Measurements from ENCODE around the gene PLXNA4. TPM values are rescaled to one million over a fixed set of nuclear protein-coding genes. Genes with fewer than 3 reads are reported as not detected.

PLXNA4 gene
- total and polyA plus RNA-seq, 7 experiments from 2014 or later, result 0.05 to 31.6 (median 1.1) TPM

GRCh38 chr7:132148876-132149275 is 427.4 kb downstream of the PLXNA4 start:
- ChIA-PET CTCF (no interaction called here), POLR2A (no interaction called here)
- DNase-seq (no peak), ATAC-seq (no peak)
- Mint-ChIP-seq H3K4me3 (no peak overlapping the region), H3K27ac (no peak overlapping the region), H3K27me3 (peaks cover 0 to 38% (median 8%) of the 10 kb centered on the region in 5 donors), H3K36me3 (peaks cover 0 to 1% (median 0%) of the 10 kb centered on the region in 5 donors), H3K9me3 (peaks cover 0 to 3% (median 0%) of the 10 kb centered on the region in 11 donors), H3K4me1 (no peaks in the 10 kb centered on the region)
- Histone ChIP-seq H3K4me3 (ENCODE audit: low read length) (no peak overlapping the region), H3K4me1 (ENCODE audit: control insufficient read depth in 2 of 2, insufficient read depth in 2 of 2, low read length in 2 of 2) (no peaks in the 10 kb centered on the region), H3K9me3 (ENCODE audit: control insufficient read depth in 2 of 3, low read length in 3 of 3) (no peaks in the 10 kb centered on the region), H3K27me3 (ENCODE audit: control insufficient read depth in 2 of 2, insufficient read depth in 2 of 2, low read length in 2 of 2) (no peaks in the 10 kb centered on the region), H3K27ac (ENCODE audit: low read depth, low read length) (no peak overlapping the region), H3K36me3 (ENCODE audit: control insufficient read depth in 2 of 3, insufficient read depth in 3 of 3, low read length in 3 of 3) (no peaks in the 10 kb centered on the region)
- intact Hi-C loops (cut with micrococcal nuclease), result no loop called here

- Mint-ChIP-seq H3K27ac (no peak overlapping the region), H3K27me3 (peaks cover 0 to 23% (median 8%) of the 10 kb centered on the region in 5 donors), H3K4me1 (no peaks in the 10 kb centered on the region), H3K36me3 (peaks cover 0 to 1% (median 0%) of the 10 kb centered on the region in 5 donors), H3K4me3 (no peak overlapping the region), H3K9me3 (peaks cover 0 to 2% (median 0%) of the 10 kb centered on the region in 11 donors)
- CTCF ChIA-PET, result no interaction called here
- Histone ChIP-seq H3K9me3 (ENCODE audit: control insufficient read depth in 2 of 3, low read length in 3 of 3) (no peaks in the 10 kb centered on the region), H3K4me3 (ENCODE audit: low read length) (no peak overlapping the region), H3K27me3 (ENCODE audit: control insufficient read depth in 2 of 2, insufficient read depth in 2 of 2, low read length in 2 of 2) (no peaks in the 10 kb centered on the region), H3K27ac (ENCODE audit: low read depth, low read length) (no peak overlapping the region), H3K36me3 (ENCODE audit: control insufficient read depth in 2 of 3, insufficient read depth in 3 of 3, low read length in 3 of 3) (no peaks in the 10 kb centered on the region), H3K4me1 (ENCODE audit: control insufficient read depth in 2 of 2, insufficient read depth in 2 of 2, low read length in 2 of 2) (no peaks in the 10 kb centered on the region)
- ATAC-seq (no peak), DNase-seq (no peak)
- POLR2A ChIA-PET, result no interaction called here
- intact Hi-C loops (cut with micrococcal nuclease), result no loop called here
Measured at GRCh38 chr7:132145466-132145865, 430.8 kb downstream of the PLXNA4 start.

- Mint-ChIP-seq H3K27ac (no peak overlapping the region), H3K4me3 (no peak overlapping the region), H3K4me1 (no peaks in the 10 kb centered on the region), H3K27me3 (peaks cover 0 to 19% (median 5%) of the 10 kb centered on the region in 5 donors), H3K36me3 (peaks cover 0 to 1% (median 0%) of the 10 kb centered on the region in 5 donors), H3K9me3 (peaks cover 0 to 2% (median 0%) of the 10 kb centered on the region in 11 donors)
- no peaks in the 10 kb centered on the region for H3K4me1 ChIP-seq (ENCODE audit: control insufficient read depth in 2 of 2, insufficient read depth in 2 of 2, low read length in 2 of 2)
- DNase-seq (no peak), ATAC-seq (no peak)
- H3K9me3 ChIP-seq (ENCODE audit: control insufficient read depth in 2 of 3, low read length in 3 of 3), result no peaks in the 10 kb centered on the region
- H3K4me3 ChIP-seq (ENCODE audit: low read length), result no peak overlapping the region
- POLR2A ChIA-PET, result no interaction called here
- CTCF ChIA-PET, result no interaction called here
- H3K27me3 ChIP-seq (ENCODE audit: control insufficient read depth in 2 of 2, insufficient read depth in 2 of 2, low read length in 2 of 2), result no peaks in the 10 kb centered on the region
- H3K36me3 ChIP-seq (ENCODE audit: control insufficient read depth in 2 of 3, insufficient read depth in 3 of 3, low read length in 3 of 3), result no peaks in the 10 kb centered on the region
- intact Hi-C loops (cut with micrococcal nuclease), result no loop called here
- no peak overlapping the region for H3K27ac ChIP-seq (ENCODE audit: low read depth, low read length)
Measured at GRCh38 chr7:132145063-132145462, 431.2 kb downstream of the PLXNA4 start.

GRCh38 chr7:132142006-132142405 is 434.3 kb downstream of the PLXNA4 start:
- no peaks in the 10 kb centered on the region for H3K36me3 ChIP-seq (ENCODE audit: control insufficient read depth in 2 of 3, insufficient read depth in 3 of 3, low read length in 3 of 3)
- H3K4me3 Mint-ChIP-seq, result no peak overlapping the region
- H3K4me1 ChIP-seq (ENCODE audit: control insufficient read depth in 2 of 2, insufficient read depth in 2 of 2, low read length in 2 of 2), result no peaks in the 10 kb centered on the region
- H3K4me3 ChIP-seq (ENCODE audit: low read length), result no peak overlapping the region
- intact Hi-C loops (cut with micrococcal nuclease), result no loop called here
- no peaks in the 10 kb centered on the region for H3K27me3 ChIP-seq (ENCODE audit: control insufficient read depth in 2 of 2, insufficient read depth in 2 of 2, low read length in 2 of 2)
- DNase-seq (no peak), ATAC-seq (no peak)
- no peaks in the 10 kb centered on the region for H3K9me3 ChIP-seq (ENCODE audit: control insufficient read depth in 2 of 3, low read length in 3 of 3)
- peaks cover 0 to 1% (median 0%) of the 10 kb centered on the region in 5 donors for H3K36me3 Mint-ChIP-seq
- ChIA-PET CTCF (no interaction called here), POLR2A (no interaction called here)
- peaks cover 0 to 14% (median 0%) of the 10 kb centered on the region in 5 donors for H3K27me3 Mint-ChIP-seq
- no peak overlapping the region for H3K27ac ChIP-seq (ENCODE audit: low read depth, low read length)
- H3K27ac Mint-ChIP-seq, result no peak overlapping the region
- peaks cover 0 to 1% (median 0%) of the 10 kb centered on the region in 11 donors for H3K9me3 Mint-ChIP-seq
- no peaks in the 10 kb centered on the region for H3K4me1 Mint-ChIP-seq

- intact Hi-C loops (cut with micrococcal nuclease), result no loop called here
- Mint-ChIP-seq H3K9me3 (peaks cover 0 to 1% (median 0%) of the 10 kb centered on the region in 11 donors), H3K4me1 (no peaks in the 10 kb centered on the region), H3K27ac (no peak overlapping the region), H3K27me3 (peaks cover 0 to 14% (median 0%) of the 10 kb centered on the region in 5 donors), H3K36me3 (peaks cover 0 to 1% (median 0%) of the 10 kb centered on the region in 5 donors), H3K4me3 (no peak overlapping the region)
- no peaks in the 10 kb centered on the region for H3K4me1 ChIP-seq (ENCODE audit: control insufficient read depth in 2 of 2, insufficient read depth in 2 of 2, low read length in 2 of 2)
- H3K36me3 ChIP-seq (ENCODE audit: control insufficient read depth in 2 of 3, insufficient read depth in 3 of 3, low read length in 3 of 3), result no peaks in the 10 kb centered on the region
- DNase-seq (no peak), ATAC-seq (no peak)
- ChIA-PET CTCF (no interaction called here), POLR2A (no interaction called here)
- no peaks in the 10 kb centered on the region for H3K27me3 ChIP-seq (ENCODE audit: control insufficient read depth in 2 of 2, insufficient read depth in 2 of 2, low read length in 2 of 2)
- H3K9me3 ChIP-seq (ENCODE audit: control insufficient read depth in 2 of 3, low read length in 3 of 3), result no peaks in the 10 kb centered on the region
- no peak overlapping the region for H3K27ac ChIP-seq (ENCODE audit: low read depth, low read length)
- no peak overlapping the region for H3K4me3 ChIP-seq (ENCODE audit: low read length)
Measured at GRCh38 chr7:132141109-132141508, 435.2 kb downstream of the PLXNA4 start.

GRCh38 chr7:132140341-132140740 is 435.9 kb downstream of the PLXNA4 start:
- no peaks in the 10 kb centered on the region for H3K27me3 ChIP-seq (ENCODE audit: control insufficient read depth in 2 of 2, insufficient read depth in 2 of 2, low read length in 2 of 2)
- H3K27ac ChIP-seq (ENCODE audit: low read depth, low read length), result no peak overlapping the region
- H3K27me3 Mint-ChIP-seq, result peaks cover 0 to 14% (median 0%) of the 10 kb centered on the region in 5 donors
- H3K4me3 Mint-ChIP-seq, result no peak overlapping the region
- H3K27ac Mint-ChIP-seq, result no peak overlapping the region
- H3K4me3 ChIP-seq (ENCODE audit: low read length), result no peak overlapping the region
- intact Hi-C loops (cut with micrococcal nuclease), result no loop called here
- H3K36me3 Mint-ChIP-seq, result peaks cover 0 to 1% (median 0%) of the 10 kb centered on the region in 5 donors
- ChIA-PET POLR2A (no interaction called here), CTCF (no interaction called here)
- ATAC-seq (no peak), DNase-seq (no peak)
- H3K4me1 ChIP-seq (ENCODE audit: control insufficient read depth in 2 of 2, insufficient read depth in 2 of 2, low read length in 2 of 2), result no peaks in the 10 kb centered on the region
- no peaks in the 10 kb centered on the region for H3K9me3 ChIP-seq (ENCODE audit: control insufficient read depth in 2 of 3, low read length in 3 of 3)
- peaks cover 0 to 1% (median 0%) of the 10 kb centered on the region in 11 donors for H3K9me3 Mint-ChIP-seq
- no peaks in the 10 kb centered on the region for H3K4me1 Mint-ChIP-seq
- H3K36me3 ChIP-seq (ENCODE audit: control insufficient read depth in 2 of 3, insufficient read depth in 3 of 3, low read length in 3 of 3), result no peaks in the 10 kb centered on the region

- ChIA-PET CTCF (no interaction called here), POLR2A (no interaction called here)
- Mint-ChIP-seq H3K4me1 (no peaks in the 10 kb centered on the region), H3K36me3 (no peaks in the 10 kb centered on the region), H3K9me3 (peaks cover 0 to 1% (median 0%) of the 10 kb centered on the region in 11 donors), H3K4me3 (no peak overlapping the region), H3K27ac (no peak overlapping the region), H3K27me3 (peaks cover 0 to 8% (median 0%) of the 10 kb centered on the region in 5 donors)
- Histone ChIP-seq H3K4me1 (ENCODE audit: control insufficient read depth in 2 of 2, insufficient read depth in 2 of 2, low read length in 2 of 2) (no peaks in the 10 kb centered on the region), H3K36me3 (ENCODE audit: control insufficient read depth in 2 of 3, insufficient read depth in 3 of 3, low read length in 3 of 3) (no peaks in the 10 kb centered on the region), H3K4me3 (ENCODE audit: low read length) (no peak overlapping the region), H3K27me3 (ENCODE audit: control insufficient read depth in 2 of 2, insufficient read depth in 2 of 2, low read length in 2 of 2) (no peaks in the 10 kb centered on the region), H3K27ac (ENCODE audit: low read depth, low read length) (no peak overlapping the region), H3K9me3 (ENCODE audit: control insufficient read depth in 2 of 3, low read length in 3 of 3) (no peaks in the 10 kb centered on the region)
- intact Hi-C loops (cut with micrococcal nuclease), result no loop called here
- ATAC-seq (no peak), DNase-seq (no peak)
Measured at GRCh38 chr7:132138817-132139216, 437.5 kb downstream of the PLXNA4 start.

Data from naive thymus-derived CD4-positive, alpha-beta T cell (primary cell).